NCI-H1092 treated with DMSO at 0.1 percent for 48 hours (cell line): Measurements from ENCODE around the gene EFS.

Experiments
- DNase-seq: peaks from one replicate; lab custom pipeline; 2025; lab: John Stamatoyannopoulos, UW

EFS gene

DNA sequence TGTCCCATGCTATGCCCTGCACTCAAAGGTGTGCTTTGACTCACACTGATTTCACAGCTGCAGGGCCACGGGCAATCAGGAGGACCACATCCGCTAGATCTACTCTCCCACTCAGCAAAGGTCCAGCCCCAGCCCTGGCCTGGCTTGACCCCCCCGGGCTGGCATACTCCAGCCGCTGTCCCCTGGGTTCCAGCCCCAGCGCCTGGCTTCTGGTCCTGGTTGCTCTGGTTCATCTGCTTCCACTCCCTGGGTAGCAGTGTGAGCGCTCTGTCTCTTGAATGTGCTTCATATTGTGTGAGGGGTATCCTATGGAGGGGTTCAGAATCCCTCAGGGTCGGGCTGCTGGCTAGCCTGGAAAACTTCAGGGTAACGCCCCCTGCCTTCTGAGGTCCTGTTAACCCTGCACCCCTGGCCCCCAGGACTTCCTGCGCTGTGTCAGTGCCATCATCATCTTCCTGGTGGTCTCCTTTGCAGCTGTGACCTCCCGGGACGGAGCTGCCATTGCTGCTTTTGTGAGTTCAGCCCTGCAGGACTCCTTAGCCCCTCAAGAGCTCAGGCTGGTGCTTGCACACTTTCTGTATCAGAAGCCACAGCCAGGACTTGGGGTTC, 13.7 kb upstream of the EFS start:
- DNase-seq = no peak

DNA sequence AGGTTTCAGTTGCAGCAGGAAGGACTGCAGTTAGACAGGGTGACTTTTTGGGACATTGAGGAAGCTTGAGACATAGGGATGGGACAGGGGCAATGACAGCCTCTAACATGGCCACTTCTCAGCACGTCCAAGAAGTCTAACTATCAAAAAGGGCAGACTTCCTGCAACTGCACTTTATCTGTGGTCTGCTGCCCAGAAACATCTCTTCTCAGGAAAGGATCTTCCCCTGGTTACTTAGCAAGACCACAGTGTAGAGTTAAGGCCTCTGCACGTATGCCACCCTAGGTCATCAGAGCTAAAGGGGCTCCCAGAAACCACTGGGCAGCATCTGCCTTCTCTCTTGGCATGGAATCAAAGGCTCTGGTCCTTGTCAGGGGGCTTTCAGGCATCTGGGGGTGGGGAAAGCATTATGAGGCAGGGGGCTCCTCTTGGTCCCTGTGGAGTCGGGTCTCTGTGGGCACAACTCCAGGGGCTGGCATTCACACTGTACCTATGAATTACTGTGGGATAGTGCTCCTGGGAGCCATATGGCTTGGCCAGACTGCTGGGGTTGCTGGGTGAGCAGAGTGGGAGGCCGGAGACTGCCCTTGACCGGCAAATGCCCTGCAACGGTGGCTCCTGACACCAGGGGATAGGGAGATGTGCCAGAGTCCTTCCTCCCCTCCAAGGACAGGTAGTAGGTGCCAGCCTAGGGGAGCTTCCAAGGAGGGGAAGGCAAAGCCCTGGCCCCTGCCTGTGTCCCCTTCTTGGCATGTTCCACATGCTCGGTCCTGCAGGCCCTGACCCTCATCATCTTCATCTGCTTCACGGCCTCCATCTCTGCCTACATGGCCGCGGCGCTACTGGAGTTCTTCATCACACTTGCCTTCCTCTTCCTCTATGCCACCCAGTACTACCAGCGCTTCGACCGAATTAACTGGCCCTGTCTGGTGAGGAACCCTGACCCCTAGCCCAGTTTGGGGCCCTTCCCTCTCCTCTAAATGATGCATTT, 12.9 kb upstream of the EFS start:
- DNase-seq = no peak

DNA sequence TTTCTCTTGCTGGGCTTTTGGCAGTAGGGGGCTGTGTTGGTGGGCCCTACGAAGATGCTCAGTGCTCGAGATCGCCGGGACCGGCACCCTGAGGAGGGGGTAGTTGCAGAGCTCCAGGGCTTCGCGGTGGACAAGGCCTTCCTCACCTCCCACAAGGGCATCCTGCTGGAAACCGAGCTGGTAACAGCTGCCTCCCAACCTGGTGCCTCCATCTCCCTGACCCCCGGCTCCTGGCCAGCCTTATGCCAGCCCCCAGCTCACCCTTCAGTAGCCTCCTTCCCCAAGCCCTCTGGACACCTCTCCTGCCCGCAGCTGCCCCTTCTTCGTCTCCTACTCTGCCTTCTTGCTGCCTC, 12.2 kb upstream of the EFS start:
- no peak for DNase-seq

DNA sequence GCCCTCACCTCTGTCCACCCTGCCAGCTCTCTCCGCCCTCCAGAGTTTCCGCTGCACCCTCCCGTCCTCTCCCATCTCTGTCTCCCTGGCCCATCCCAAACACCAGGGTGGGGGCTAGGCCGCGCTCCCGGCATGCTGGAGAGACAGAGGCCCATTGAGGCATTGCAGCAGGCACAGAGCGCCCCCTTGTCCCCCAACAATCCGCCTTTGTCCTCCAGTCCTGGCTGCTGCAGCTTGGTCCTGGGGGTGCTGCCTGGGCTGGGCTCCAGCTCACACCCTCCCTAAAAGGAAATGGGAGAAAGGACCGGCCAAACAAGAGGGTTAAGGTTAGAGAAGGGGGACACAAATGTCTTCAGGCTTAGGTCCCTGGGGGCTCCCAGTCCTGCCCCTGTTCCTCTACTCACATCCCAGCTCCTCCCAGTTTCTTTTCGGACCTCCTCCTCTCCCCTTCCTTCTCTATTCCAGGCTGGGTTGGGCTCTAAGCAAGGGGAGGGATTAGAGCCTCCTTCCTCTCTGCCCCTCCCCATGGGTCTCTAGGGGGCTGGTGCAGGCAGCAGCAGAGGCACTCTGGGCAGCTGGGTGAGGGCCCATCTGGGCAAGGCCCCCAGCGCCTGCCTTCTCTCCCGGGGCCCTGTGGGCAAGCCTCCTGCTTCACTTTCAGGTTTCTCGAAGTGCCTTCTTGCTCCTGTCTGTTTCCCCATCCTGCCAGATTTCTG, 11.7 kb upstream of the EFS start, which contains the start of gene CMTM5:
TSS of gene CMTM5 (plus strand) at position 565 of the 716 bp plus-strand sequence. CDS start 206 bp downstream, outside the sequence.
- DNase-seq = no peak

DNA sequence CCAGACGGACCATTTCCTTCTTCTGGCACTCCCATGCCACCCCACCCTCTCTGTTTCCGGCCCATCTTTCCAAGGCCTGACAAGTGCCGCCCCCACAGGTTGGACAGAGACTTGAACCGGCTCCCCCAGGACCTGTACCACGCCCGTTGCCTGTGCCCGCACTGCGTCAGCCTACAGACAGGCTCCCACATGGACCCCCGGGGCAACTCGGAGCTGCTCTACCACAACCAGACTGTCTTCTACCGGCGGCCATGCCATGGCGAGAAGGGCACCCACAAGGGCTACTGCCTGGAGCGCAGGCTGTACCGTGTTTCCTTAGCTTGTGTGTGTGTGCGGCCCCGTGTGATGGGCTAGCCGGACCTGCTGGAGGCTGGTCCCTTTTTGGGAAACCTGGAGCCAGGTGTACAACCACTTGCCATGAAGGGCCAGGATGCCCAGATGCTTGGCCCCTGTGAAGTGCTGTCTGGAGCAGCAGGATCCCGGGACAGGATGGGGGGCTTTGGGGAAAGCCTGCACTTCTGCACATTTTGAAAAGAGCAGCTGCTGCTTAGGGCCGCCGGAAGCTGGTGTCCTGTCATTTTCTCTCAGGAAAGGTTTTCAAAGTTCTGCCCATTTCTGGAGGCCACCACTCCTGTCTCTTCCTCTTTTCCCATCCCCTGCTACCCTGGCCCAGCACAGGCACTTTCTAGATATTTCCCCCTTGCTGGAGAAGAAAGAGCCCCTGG, 10.7 kb upstream of the EFS start:
- no peak for DNase-seq

DNA sequence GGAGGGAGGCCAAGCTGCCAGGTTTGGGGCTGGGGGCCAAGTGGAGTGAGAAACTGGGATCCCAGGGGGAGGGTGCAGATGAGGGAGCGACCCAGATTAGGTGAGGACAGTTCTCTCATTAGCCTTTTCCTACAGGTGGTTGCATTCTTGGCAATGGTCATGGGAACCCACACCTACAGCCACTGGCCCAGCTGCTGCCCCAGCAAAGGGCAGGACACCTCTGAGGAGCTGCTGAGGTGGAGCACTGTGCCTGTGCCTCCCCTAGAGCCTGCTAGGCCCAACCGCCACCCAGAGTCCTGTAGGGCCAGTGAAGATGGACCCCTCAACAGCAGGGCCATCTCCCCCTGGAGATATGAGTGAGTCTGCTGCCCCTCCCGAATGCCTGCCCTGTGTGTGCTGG, 8.1 kb upstream of the EFS start:
- DNase-seq = no peak

DNA sequence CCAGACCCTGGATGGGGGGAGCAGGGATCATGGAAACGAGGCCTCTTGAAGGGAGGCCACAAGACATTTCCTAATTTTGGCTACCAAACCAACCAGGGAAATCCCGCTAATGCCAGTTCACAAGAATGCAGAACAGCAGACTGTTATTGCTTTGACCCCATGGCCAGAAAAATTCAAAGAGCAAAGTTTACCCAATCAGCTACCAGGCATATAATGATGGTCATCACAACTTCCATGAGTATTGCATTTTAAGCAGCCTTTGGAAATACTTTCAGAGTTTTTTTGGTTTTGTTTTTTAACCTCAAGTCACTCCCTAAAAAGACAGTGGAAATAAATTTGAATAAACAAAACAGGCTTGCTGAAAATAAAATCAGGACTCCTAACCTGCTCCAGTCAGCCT, 7.5 kb upstream of the EFS start, which contains the start of gene IL25:
TSS of gene IL25 (plus strand) at position 301 of the 400 bp plus-strand sequence.
- DNase-seq = no peak

DNA sequence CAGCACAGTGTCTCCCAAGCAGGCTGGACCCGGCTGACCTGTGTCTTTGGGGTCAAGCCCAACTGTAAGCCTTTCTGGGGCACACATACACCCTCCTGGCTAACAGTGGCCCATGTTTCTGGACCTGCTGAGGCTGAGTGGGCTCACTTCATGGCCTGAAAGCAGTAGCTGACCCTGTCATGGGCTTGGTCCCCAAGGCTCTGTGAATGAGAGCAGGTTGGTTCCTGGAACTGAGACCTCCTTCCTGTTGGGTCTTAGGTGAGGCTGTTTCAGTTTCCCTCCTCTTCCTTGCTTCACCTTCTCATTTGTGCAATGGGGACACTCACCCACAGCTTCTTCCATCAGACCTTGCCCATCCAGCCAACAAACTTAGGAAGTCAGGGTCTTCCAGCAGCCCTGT, 6.9 kb upstream of the EFS start:
- DNase-seq = no peak

DNA sequence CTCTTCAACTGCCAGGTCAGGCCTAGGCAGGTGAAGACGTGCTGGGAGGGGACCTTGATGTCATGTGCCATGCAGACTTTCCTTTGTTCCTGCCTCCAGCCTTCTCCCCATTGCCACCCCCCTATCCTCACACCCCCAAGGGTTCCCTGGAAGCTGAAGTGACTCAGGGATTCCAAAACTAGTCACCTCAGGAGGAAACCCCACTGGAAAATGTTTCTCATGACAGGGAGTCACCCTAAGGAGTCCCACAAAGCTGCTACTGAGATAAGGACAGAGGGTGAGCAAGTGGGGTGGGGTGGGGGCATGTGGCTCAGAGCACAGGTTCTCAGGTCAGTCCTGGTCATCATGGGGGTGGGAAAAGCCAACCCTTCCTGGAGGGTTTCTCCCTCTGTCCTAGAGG, 5.2 kb upstream of the EFS start:
- DNase-seq = no peak

DNA sequence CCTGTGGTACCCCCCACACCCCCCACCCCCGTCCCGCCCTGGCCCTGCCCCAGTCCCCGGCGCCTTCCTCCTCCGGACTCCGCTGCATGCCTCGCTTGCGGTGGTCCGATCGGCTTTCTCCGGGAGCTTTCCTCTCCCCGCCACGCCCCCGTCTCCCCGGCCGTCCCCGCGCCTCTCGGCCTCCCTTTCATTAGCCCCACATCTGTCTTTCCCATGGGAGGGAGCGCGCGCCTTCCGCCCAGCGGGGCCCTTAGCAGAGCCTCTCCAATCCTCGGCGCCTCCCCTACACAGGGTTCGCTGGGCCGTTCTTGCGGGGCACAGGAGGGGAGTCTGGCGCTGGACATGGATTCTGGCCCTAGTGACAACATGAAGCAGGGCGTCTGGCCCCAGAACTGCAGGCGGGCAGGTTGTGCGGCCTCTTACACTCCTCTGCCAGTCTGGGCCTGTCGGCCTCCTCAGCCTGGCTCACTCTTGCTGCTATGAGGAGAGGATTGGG, 1.5 kb upstream of the EFS start:
- DNase-seq = peak; percentile 26

DNA sequence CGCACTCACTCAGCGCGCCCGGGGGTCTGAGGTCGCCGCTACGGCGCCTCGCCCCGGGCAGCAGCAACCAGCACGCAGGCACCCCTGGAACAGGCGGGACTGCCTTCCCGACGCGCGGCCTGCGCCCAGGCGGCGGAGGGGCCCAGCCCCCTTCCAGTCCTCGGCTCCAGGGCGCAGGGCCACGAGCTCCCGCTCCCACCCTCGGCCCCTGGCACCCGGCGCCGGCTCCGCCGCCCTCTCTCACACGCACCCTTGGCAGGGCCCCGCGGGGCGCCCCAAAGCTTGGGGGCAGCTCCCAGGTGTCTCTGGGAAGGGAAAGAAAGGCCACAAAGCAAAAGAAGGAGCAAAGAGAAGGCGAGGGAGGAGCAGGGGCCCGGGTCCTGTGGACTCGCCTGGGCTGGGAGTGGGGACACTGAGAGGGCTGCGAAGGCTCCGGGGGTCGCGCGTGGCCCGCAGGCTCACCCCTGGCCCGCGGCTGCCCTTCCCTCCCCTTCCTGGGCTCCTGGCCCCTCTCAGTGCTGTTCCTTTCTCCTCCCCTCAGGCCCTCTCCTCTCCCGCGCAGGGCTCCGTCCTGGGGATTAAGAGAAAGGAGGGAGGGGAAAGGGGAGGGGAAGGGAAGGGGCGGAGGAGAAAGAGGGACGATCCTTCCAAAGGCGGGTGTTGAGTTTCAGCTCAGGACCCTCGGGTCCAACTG, 907 bp upstream of the EFS start:
- peak; percentile 23 for DNase-seq

DNA sequence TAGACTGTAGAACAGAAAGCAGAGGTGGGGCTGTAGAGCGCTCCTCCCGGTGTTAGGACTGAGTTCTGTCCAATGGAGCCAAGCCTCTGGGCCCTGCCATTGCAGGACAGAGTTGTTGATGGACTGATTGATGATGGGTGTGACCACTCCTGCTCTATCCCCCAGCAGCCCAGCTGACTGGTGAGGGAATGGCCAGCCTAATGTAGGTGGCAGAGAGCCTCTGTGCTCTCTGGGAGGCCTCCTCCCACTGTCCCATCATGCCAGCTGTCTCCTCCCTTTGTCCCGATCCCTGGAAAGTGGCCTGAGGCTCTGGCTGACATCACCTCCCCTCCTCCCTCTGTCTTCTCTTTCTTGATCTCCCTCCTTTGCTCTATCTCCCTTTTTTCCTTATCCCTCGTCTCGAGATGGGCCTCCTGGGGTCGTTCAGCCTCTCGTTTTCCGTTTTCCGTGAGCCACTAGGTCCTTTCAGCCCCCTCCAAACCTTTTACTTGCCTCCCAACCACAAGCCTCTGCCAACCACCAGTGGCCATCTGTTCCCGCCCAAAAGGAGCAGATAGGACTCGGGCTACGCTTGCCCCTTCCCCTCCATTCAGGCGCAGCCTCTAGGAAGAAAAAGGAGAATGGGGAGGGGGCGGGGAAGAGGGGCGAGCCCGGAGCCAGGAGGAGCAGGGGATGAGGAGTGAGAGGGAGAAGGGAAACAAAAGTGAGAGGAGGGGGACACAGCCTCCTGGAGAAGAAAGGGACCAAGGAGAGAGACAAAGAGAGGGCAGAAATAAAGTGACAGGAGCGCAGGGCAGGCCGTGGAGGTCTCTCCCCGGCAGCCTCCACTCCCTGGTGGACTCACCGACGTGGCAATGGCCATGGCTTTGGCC, 572 bp downstream of the EFS start:
- no peak for DNase-seq

DNA sequence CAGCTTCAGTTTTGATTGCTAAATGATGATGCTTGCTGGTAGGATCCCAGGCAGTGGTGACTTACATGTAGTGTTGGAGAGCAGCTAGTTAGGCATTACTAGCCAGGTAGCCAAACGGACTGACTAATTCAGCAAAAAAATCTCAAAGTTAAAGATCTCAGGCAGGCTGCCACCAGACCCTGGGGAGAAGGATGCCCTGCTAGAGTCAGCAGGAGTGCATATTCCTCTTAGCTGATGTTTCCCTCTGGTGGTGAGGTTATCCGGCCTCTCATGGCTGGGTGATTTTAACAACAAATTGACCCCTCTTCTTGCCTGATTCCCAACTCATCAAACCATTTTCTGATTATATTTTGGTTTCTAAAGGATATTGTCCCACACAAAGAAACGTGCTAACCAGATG, 2.8 kb downstream of the EFS start:
- DNase-seq = no peak

DNA sequence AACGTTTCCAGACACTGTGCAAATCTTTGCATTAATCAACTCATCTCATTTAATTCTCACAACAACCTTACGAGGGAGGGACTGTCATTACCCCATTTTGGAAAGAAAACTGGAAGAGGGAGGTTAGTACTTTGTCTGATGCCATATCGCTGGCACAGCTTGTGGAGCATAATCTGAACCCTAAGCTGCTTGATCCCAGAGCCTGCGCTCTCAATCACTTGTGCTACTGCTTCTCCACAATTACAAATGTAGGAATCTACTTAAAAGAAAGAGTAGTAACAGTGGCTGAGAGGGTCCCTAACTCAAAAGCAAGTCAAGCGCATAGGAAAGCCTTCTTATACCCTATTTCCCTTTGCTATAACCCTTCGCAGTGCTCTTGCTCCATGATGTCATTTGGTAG, 3.2 kb downstream of the EFS start:
- no peak for DNase-seq

DNA sequence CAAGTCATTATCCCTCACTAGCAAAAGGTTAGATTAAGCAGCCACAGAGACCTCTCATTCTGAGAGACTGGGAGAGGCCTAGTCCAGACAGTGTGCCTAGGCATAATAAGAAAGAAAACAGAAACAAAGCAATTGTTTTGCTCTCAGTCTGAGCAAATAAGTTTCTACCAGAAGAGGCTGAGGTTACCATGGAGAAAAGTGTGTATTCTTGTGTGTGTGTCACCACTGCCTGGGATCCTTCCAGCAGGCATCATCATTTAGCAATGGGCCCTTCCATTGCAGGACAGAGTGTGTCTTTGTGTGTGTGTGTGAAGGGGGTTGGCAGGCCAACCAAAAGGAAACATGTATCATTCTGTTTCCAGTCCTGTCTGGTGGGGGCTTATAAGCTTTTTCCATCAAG, 3.7 kb downstream of the EFS start:
- no peak for DNase-seq

DNA sequence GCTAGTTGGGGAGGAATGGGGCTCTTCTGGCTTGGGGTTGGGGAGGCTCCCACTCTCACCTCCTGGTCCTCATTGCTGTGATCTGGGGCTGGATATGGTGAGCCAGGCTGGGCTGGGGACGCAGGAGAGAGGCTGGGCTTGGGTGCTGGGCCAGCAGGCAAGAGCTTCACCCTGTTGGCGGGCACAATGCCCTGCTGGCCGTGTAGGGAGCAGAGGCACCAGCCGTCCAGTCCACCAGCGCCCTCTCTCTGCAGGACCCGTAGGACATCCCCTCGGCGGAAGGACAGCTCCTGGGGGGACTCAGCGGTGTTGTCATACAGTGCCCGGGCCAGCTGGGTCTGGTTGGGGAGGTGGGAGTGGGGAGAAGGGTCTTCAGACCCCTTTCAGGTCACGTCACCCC, 4.5 kb downstream of the EFS start:
- DNase-seq = no peak

DNA sequence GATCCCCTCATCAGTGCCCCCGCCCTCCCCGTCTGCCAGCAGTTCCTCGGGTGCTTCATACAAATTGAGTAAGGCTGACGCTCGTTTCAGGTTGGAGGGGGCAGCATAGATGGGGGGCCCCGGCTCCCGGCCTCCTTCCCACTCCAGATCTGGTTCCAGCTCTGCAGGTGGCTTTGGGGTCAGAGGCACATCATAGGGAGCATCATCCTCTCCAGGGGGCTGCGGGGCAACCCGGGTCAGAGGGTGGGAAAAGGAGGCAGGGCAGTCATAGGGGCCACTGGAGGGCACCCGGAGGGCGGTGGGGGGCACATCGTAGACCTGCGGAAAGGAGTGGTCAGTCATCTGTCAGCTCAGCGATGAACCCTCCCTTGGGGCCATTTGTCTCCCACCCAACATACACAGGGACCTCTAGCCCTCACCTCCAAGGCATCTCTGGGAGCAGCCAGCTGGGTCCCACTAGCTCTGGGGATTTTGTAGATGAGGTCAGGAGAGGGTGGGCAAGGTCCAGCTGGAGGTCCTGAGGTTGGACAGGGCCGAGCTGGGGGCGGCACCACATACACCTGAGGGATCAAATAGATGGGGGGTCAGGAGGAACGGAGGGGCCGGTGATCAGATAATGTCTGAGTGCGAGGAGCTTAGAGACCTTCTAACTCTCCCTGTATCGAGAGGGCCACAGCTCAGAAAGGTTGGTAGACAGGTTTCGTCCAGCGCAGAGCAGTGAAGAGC, 5.1 kb downstream of the EFS start:
- DNase-seq = no peak

DNA sequence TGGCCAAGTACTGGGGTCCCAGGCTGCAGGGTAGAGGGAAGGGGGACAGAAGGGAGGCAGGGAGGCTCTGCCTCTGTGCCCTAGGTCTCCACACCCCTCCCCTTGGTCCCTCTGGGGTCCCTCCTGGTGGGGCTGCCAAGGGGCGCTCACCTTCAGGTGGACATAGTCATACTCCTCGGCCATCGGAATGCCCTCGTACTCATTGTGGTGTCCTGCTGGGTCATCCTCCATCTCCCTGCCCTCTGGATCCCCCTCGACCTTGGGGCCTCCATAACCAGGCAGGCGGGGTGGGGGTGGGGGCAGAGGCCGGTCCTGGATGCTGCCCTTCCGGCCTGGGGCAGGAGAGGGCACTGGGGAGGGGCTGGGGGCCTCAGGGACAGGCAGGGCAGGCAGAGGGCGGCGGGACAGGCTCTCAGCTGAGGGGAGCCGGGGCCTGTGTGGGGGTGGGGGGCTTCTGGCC, 5.8 kb downstream of the EFS start:
- DNase-seq = no peak

DNA sequence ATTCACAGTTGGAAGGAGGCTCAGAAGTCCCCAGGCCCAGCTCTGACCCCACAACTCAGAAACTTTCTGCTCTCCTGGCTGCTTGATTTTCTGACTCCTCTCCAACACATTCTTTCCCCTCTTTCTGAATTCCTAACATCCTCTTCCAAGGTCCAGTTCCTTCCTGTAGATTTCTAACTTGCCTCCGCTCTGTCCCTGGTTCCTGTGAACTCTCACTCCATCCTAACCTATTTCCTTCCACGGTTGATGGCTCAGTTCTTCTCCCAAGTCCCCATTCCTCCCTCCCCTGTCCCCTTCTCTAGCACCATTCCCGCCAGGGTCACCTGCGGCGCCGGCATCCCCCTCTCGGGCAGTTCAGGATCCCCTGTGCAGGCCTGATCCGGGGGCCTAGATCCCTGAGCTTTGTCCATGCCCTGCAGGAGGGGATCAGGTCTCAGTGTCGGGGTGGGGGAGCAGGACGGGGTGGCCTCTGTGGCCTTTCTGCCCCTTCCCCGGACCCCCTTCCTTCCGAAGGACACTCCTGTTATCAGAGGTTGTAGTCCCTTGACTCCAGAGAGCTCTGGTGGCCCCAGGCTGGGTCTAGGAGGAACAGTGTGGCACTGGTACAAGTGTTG, 6.3 kb downstream of the EFS start:
- no peak for DNase-seq
